Neural progenitor cell (in vitro differentiated cells): ENCODE measurements around the gene KIF26A.

Source experiments
- CTCF ChIP-seq: fragments of 200-600 bp; sonication (generic); IDR thresholded peaks from 2 replicates; pipeline ENCODE4 v1.5.1; 2017; ENCODE audit warnings: antibody characterized with exemption, mild to moderate bottlenecking
- EZH2 ChIP-seq: fragments of 200-600 bp; sonication (generic); IDR thresholded peaks from 2 replicates; pipeline ENCODE4 v1.6.1; 2017; ENCODE audit warnings: antibody characterized with exemption, mild to moderate bottlenecking, moderate library complexity
- EZH2phosphoT487 ChIP-seq: fragments of 200-600 bp; sonication (generic); IDR thresholded peaks from 2 replicates; pipeline ENCODE4 v1.6.1; 2017; ENCODE audit warnings: antibody characterized with exemption

DNA sequence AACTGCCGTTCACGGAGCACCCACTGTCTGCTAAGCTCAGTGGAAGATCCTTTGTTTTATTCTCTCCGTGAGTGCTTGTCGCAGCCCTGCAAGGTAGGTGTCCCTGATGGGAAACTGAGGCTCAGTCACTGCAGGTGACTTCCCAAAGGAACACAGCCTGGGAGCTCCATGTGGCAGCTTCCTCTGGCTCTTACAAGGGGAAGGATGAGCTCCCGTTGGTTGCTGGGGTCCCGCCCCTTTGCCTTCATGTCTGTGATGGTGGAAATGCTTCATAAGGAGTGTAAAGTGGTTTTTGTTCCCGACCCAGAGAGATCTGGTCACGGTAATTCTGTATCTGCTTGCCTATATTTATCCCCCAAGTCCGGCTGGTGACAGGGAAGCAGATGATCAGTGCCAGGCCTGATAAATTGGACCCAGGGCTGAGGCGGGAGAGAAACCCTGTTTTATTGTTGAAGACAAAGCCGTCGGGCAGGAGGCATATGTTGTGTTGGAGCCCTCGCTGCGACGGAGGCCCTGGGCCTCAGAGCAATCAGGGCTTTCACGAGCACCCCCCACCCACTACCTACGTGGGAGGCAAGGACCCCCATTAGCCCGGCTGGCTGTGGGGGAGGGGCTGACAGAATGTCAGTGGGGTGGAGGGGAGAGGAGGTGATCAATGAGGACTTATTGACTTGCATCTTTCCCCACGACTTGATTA, 91.9 kb downstream of the KIF26A start:
- TF ChIP-seq CTCF (no peak), EZH2 (no peak), EZH2phosphoT487 (no peak)
